GM13976 (cell line): ENCODE results near the gene SCGB2B2.
"Not testable (repeated sequence)": the region's sequence is repeated elsewhere in the genome, so short reads cannot be mapped to it uniquely, and the experiment has no call there.

Experiments used
- DNase-seq: peaks from one replicate; pipeline ENCODE4 v3.0.0; 2012; ENCODE audit warnings: low spot score
- CTCF ChIP-seq: IDR thresholded peaks from 2 replicates; pipeline ENCODE4 v1.5.1; 2012; ENCODE audit warnings: borderline replicate concordance, mild to moderate bottlenecking; ENCODE audit not compliant: insufficient read depth; ENCODE audit errors: extremely low read depth, missing control alignments, control extremely low read depth
- in situ Hi-C: fragments of 300-500 bp; cut with MboI; formaldehyde crosslinking; loops from one replicate; pipeline ENCODE4 v1.12.0; 2022; ENCODE audit warnings: low sequenced_read_pairs, mixed read lengths, inconsistent platforms; ENCODE audit not compliant: unreplicated experiment

The SCGB2B2 gene

DNA sequence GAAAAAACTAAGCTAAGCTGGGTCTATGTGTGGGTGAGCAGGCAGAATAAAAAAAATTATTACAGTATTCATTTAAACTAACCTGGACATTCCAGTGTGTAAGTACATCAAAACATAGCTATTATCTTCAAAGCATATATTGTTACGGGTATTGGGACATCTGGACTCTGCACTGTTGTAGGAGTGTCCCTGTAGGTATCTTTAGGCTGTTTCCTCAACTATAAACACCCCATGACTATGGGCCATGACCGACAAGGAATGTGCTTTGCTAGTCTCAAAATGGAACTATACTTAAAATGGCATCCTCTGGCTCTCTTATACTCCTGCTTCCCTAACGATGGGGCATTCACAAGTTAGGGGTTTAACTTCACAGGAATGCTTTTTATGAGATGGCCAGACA is 3.4 kb downstream of the SCGB2B2 start:
- DNase-seq: no peak
- TF ChIP-seq CTCF: no peak
- in situ Hi-C loops: no loop called here

GRCh38 chr19:34671972-34672371 is 5.0 kb downstream of the SCGB2B2 start:
- no peak for TF ChIP-seq CTCF
- no peak for DNase-seq
- in situ Hi-C loops: no loop called here

DNA sequence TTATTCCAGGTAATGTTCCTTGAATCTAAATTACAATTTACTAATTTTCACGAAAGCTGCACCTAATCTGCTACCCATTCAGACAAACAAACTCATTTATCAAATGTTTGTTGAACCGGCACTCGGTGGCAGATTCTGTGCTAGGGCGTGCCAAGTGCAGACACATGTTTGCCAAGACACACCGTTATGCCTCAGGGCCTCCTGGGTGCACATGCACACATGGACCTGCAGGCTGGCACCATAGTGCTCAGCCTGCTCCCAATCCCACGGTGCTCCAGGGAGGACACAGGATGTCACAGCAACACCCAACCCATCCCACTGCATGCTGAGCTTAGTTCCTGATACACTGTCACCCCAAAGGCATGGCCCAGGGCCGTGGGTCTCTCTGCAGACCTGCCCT is 7.7 kb downstream of the SCGB2B2 start:
- DNase-seq: no peak
- no peak for TF ChIP-seq CTCF
- in situ Hi-C loops: no loop called here

DNA sequence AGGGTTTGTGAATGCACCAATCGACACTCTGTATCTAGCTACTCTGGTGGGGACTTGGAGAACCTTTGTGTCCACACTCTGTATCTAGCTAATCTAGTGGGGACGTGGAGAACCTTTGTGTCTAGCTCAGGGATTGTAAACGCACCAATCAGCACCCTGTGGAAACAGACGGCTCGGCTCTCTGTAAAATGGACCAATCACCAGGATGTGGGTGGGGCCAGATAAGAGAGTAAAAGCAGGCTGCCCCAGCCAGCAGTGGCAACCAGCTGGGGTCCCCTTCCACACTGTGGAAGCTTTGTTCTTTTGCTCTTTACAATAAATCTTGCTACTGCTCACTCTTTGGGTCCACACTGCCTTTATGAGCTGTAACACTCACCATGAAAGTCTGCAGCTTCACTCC is 8.3 kb downstream of the SCGB2B2 start:
- in situ Hi-C loops, DNase-seq: not testable (repeated sequence)

DNA sequence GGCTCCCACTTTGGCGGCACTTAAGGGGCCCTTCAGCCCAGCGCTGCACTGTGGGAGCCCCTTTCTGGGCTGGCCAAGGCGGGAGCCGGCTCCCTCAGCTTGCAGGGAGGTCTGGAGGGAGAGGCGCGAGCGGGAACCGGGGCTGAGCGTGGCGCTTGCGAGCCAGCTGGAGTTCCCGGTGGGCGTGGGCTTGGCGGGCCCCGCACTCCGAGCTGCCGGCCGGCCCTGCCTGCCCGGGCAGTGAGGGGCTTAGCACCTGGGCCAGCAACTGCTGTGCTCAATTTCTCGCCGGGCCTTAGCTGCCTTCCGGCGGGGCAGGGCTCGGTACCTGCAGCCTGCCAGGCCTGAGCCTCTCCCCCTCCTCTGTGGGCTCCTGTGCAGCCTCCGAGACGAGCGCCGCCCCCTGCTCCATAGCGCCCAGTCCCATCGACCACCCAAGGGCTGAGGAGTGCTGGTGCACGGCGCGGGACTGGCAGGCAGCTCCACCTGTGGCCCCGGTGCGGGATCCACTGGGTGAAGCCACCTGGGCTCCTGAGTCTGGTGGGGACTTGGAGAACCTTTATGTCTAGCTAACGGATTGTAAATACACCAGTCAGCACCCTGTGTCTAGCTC is 8.8 kb downstream of the SCGB2B2 start:
- in situ Hi-C loops, DNase-seq: not testable (repeated sequence)

GRCh38 chr19:34667349-34668076 is 9.4 kb downstream of the SCGB2B2 start:
- TF ChIP-seq CTCF: no peak
- in situ Hi-C loops: no loop called here
- no peak for DNase-seq

DNA sequence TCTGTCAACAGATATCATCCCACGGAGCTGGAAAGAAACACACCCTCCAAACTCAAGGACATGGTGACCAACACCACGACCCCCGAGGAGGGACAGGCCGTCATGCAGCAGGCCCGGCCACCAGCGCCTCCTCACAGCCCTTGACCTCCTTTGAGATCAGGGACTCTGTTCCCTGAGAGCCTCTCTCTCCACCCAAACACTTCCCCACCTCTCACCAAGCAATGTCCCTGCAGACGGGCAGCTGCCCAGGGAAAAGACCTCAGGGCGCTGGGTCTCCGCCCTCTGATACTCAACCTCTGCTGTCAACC is 10.0 kb downstream of the SCGB2B2 start:
- in situ Hi-C loops: no loop called here
- no peak for TF ChIP-seq CTCF
- no peak for DNase-seq
